VCaP (cell line): ENCODE measurements around the gene BFSP2.
"Not testable (repeated sequence)": the region's sequence is repeated elsewhere in the genome, so short reads cannot be mapped to it uniquely, and the experiment has no call there.

Experiments used
- H3K27ac ChIP-seq: fragments of 450-650 bp; 2 replicates; pipeline ENCODE4 v1.5.1; 2017
- TF ChIP-seq, protein P1 (sequence below): fragments of 450-650 bp; conservative IDR thresholded peaks from 2 replicates; pipeline ENCODE4 v1.5.1; 2017; ENCODE audit warnings: mild to moderate bottlenecking, moderate library complexity

The BFSP2 gene

DNA sequence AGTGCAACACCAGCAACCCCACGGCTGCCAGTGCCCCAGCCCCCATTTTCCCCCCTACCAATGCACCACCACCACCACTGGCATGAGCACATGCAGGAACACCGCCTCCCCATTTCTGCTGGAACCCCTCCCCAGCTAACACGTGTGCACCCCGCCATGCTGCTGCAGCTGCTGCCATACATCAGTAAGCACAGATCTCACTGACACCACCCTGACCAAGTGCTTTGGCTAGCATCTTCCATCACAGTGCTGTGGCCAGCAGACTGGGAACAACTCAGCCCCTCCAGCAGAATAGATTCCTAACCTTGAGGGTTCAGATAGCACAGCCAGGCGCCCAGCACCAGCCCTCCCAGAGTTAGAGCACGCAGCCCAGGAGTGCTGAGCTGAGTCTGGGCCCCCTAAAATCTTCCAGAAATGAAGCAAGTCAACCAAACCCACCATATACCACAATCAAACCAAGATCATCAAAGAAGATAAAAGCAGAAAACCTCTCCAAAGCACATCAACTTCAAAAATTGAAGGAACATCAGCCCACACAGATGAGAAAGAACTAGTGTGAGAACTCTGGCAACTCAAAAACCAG is 92.4 kb downstream of the BFSP2 start:
- TF ChIP-seq, protein P1, sequence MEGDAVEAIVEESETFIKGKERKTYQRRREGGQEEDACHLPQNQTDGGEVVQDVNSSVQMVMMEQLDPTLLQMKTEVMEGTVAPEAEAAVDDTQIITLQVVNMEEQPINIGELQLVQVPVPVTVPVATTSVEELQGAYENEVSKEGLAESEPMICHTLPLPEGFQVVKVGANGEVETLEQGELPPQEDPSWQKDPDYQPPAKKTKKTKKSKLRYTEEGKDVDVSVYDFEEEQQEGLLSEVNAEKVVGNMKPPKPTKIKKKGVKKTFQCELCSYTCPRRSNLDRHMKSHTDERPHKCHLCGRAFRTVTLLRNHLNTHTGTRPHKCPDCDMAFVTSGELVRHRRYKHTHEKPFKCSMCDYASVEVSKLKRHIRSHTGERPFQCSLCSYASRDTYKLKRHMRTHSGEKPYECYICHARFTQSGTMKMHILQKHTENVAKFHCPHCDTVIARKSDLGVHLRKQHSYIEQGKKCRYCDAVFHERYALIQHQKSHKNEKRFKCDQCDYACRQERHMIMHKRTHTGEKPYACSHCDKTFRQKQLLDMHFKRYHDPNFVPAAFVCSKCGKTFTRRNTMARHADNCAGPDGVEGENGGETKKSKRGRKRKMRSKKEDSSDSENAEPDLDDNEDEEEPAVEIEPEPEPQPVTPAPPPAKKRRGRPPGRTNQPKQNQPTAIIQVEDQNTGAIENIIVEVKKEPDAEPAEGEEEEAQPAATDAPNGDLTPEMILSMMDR, result no peak
- no peak overlapping the region for H3K27ac ChIP-seq

- TF ChIP-seq, protein P1, result 0 out of 2 replicates have a peak, but pooled peaks have one; percentile 7
These were observed 94.6 kb downstream of the BFSP2 start for GRCh38 chr3:133494469-133494868.

DNA sequence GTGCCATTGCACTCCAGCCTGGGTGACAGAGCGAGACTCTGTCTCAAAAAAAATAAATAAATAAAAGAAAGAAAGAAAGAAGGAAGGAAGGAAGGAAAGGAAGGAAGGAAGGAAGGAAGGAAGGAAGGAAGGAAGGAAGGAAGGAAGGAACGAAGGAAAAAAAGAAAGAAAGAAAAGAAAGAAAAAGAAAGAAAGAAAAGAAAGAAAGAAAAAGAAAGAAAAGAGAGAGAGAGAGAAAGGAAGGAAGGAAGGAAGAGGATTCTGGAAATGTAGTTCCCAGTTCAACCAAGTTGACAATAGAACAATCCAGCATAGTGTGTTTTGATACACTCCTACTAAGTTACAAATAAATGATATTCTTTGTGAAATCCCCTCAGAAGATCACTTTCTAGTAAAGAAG is 102.7 kb downstream of the BFSP2 start:
- not testable (repeated sequence) for H3K27ac ChIP-seq

More at GRCh38 chr3:133494469-133494868, 94.6 kb downstream of the BFSP2 start:
- no peak overlapping the region for H3K27ac ChIP-seq

- no peak overlapping the region for H3K27ac ChIP-seq
- TF ChIP-seq, protein P1, result no peak
These were observed 103.6 kb downstream of the BFSP2 start for GRCh38 chr3:133503409-133503808.

GRCh38 chr3:133504736-133505135 is 104.9 kb downstream of the BFSP2 start:
- TF ChIP-seq, protein P1, result no peak
- no peak overlapping the region for H3K27ac ChIP-seq

- TF ChIP-seq, protein P1, result no peak
- H3K27ac ChIP-seq, result peak overlapping the region; percentile 36
These were observed 106.0 kb downstream of the BFSP2 start for GRCh38 chr3:133505813-133506212.

DNA sequence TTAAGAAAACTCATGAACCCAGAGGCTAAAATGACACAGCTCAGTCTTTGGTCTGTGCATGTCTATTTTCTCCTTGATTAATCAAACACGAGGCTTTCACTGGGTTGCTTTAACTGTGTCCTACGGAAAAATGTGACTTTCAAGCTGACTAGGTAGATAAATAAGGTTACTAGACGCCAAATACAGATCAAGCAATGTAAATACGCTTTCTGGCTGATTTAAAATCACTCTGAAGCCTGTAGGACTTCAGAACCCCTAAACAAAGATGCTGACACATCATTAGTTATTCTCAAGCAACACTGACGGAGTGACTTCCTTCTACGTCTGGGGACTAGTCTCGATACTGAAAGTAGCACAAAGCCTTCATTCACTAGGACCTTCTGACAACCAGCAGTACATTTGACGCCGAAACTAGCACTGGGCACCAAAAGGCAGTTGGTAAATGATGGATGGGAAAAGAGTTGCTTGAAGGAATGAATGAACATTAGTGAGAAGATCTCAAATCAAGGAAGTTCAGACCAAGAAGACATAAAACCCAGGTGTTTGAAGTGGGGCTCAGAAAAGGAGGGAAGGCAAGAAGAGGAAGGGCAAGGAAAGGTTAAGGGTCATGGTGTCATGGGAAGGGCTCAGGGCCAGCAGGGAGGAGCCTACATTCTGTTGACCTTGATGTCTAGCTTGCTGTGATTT is 106.5 kb downstream of the BFSP2 start:
- H3K27ac ChIP-seq, result peak overlapping the region; percentile 36
- TF ChIP-seq, protein P1, result no peak

- no peak overlapping the region for H3K27ac ChIP-seq
- TF ChIP-seq, protein P1, result no peak
These were observed 109.6 kb downstream of the BFSP2 start for GRCh38 chr3:133509488-133509887.
